NCI-H1105 (cell line): ENCODE data around the gene ATP4B.
A peak's percentile ranks its signal among the peaks of the same experiment; 100 is the strongest.

Experiments used
- DNase-seq: peaks from one replicate; lab custom pipeline; 2025; lab: John Stamatoyannopoulos, UW

ATP4B gene

GRCh38 chr13:113656831-113657671 is 947 bp downstream of the ATP4B start:
- DNase-seq: no peak

GRCh38 chr13:113656003-113656588 is 1.9 kb downstream of the ATP4B start:
- no peak for DNase-seq

- no peak for DNase-seq
These were observed 2.5 kb downstream of the ATP4B start for GRCh38 chr13:113655346-113656002.

GRCh38 chr13:113654591-113655345 is 3.2 kb downstream of the ATP4B start:
- no peak for DNase-seq

GRCh38 chr13:113654175-113654560 is 3.8 kb downstream of the ATP4B start:
- no peak for DNase-seq

- DNase-seq: peak; percentile 50
These were observed 4.5 kb downstream of the ATP4B start for GRCh38 chr13:113653264-113654174.

- no peak for DNase-seq
These were observed 5.4 kb downstream of the ATP4B start for GRCh38 chr13:113652404-113653263.

- DNase-seq: no peak
These were observed 6.2 kb downstream of the ATP4B start for GRCh38 chr13:113651511-113652403.

GRCh38 chr13:113650731-113651148 is 7.3 kb downstream of the ATP4B start:
- no peak for DNase-seq

- DNase-seq: no peak
These were observed 7.7 kb downstream of the ATP4B start for GRCh38 chr13:113650275-113650674.

GRCh38 chr13:113649212-113649611 is 8.8 kb downstream of the ATP4B start:
- DNase-seq: no peak

- DNase-seq: no peak
These were observed 9.8 kb downstream of the ATP4B start for GRCh38 chr13:113648216-113648610.

GRCh38 chr13:113647351-113648215 is 10.4 kb downstream of the ATP4B start:
- peak; percentile 97 for DNase-seq

- no peak for DNase-seq
These were observed 11.1 kb downstream of the ATP4B start for GRCh38 chr13:113646921-113647340.

- peak; percentile 73 for DNase-seq
These were observed 11.6 kb downstream of the ATP4B start for GRCh38 chr13:113646376-113646775.

- DNase-seq: no peak
These were observed 12.7 kb downstream of the ATP4B start for GRCh38 chr13:113645329-113645728.

GRCh38 chr13:113644800-113645199 is 13.2 kb downstream of the ATP4B start:
- DNase-seq: no peak

- DNase-seq: no peak
These were observed 14.4 kb downstream of the ATP4B start for GRCh38 chr13:113643593-113643992.
